BE2C (cell line): Measurements from ENCODE around the gene TMCC1.

Experiments
- DNase-seq: peaks from one replicate; pipeline ENCODE4 v3.0.0-alpha.2; 2020
- H3K27me3 ChIP-seq: fragments of 250-450 bp; sonication (Bioruptor Pico); 2 replicates; pipeline ENCODE4 v1.5.1; 2020; ENCODE audit warnings: mild to moderate bottlenecking
- H3K36me3 ChIP-seq: fragments of 250-450 bp; sonication (Bioruptor Pico); 2 replicates; pipeline ENCODE4 v1.5.1; 2020; ENCODE audit warnings: mild to moderate bottlenecking
- H3K4me1 ChIP-seq: fragments of 250-450 bp; sonication (Bioruptor Pico); 2 replicates; pipeline ENCODE4 v1.5.1; 2020
- H3K4me3 ChIP-seq: 2 replicates; pipeline ENCODE4 v1.5.1; 2011; ENCODE audit warnings: low read depth, low read length
- H3K9me3 ChIP-seq: fragments of 250-450 bp; sonication (Bioruptor Pico); 2 replicates; pipeline ENCODE4 v1.5.1; 2020
- TF ChIP-seq, protein P1 (sequence below): IDR thresholded peaks from 2 replicates; pipeline ENCODE4 v1.5.1; 2012; ENCODE audit warnings: mild to moderate bottlenecking, low read depth, low read length

TMCC1 gene

GRCh38 chr3:129623447-129624118 is 269.9 kb downstream of the TMCC1 start:
- no peaks in the 10 kb centered on the region for H3K36me3 ChIP-seq
- DNase-seq: no peak
- no peak overlapping the region for H3K4me3 ChIP-seq
- H3K4me1 ChIP-seq: peaks cover 14% of the 10 kb centered on the region
- H3K9me3 ChIP-seq: no peaks in the 10 kb centered on the region
- no peaks in the 10 kb centered on the region for H3K27me3 ChIP-seq
- TF ChIP-seq, protein P1, sequence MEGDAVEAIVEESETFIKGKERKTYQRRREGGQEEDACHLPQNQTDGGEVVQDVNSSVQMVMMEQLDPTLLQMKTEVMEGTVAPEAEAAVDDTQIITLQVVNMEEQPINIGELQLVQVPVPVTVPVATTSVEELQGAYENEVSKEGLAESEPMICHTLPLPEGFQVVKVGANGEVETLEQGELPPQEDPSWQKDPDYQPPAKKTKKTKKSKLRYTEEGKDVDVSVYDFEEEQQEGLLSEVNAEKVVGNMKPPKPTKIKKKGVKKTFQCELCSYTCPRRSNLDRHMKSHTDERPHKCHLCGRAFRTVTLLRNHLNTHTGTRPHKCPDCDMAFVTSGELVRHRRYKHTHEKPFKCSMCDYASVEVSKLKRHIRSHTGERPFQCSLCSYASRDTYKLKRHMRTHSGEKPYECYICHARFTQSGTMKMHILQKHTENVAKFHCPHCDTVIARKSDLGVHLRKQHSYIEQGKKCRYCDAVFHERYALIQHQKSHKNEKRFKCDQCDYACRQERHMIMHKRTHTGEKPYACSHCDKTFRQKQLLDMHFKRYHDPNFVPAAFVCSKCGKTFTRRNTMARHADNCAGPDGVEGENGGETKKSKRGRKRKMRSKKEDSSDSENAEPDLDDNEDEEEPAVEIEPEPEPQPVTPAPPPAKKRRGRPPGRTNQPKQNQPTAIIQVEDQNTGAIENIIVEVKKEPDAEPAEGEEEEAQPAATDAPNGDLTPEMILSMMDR: no peak

GRCh38 chr3:129622933-129623332 is 270.6 kb downstream of the TMCC1 start:
- H3K9me3 ChIP-seq: no peaks in the 10 kb centered on the region
- no peaks in the 10 kb centered on the region for H3K27me3 ChIP-seq
- H3K4me3 ChIP-seq: no peak overlapping the region
- TF ChIP-seq, protein P1: no peak
- no peaks in the 10 kb centered on the region for H3K36me3 ChIP-seq
- H3K4me1 ChIP-seq: peaks cover 14% of the 10 kb centered on the region
- DNase-seq: no peak

DNA sequence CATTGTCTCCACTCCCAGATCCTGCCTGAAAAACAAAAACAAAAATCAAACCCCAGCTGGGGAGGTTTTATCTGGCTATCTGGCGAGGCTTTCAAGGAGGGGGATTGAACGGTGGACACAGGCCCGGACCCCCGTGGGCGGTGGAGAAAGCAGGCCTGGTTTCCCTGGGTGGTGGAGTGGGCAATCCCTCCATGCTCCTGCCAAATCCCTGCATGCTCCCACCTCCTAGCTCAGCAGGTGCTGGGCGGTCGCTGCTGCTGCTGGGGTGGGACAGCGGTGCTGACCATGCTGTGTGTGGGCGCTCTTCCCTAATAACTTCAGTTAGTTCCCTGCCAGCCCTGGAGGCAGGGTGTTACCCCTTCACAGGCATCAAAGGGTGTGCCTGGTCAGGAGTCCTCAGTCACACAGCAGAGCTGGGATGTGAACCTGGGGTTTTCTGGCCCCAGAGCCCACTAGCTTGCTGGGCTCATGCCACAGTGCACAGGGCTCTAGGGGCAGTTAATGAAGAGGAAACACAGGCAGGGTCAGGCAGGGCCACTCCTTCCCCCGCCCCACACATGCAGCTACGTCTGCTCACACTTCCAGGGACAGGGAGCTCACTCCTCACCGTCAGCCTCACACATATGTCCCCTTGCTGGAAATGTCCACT is 271.2 kb downstream of the TMCC1 start:
- TF ChIP-seq, protein P1: no peak
- no peak for DNase-seq
- H3K27me3 ChIP-seq: no peaks in the 10 kb centered on the region
- H3K36me3 ChIP-seq: no peaks in the 10 kb centered on the region
- no peaks in the 10 kb centered on the region for H3K9me3 ChIP-seq
- H3K4me3 ChIP-seq: no peak overlapping the region
- peaks cover 14% of the 10 kb centered on the region for H3K4me1 ChIP-seq

DNA sequence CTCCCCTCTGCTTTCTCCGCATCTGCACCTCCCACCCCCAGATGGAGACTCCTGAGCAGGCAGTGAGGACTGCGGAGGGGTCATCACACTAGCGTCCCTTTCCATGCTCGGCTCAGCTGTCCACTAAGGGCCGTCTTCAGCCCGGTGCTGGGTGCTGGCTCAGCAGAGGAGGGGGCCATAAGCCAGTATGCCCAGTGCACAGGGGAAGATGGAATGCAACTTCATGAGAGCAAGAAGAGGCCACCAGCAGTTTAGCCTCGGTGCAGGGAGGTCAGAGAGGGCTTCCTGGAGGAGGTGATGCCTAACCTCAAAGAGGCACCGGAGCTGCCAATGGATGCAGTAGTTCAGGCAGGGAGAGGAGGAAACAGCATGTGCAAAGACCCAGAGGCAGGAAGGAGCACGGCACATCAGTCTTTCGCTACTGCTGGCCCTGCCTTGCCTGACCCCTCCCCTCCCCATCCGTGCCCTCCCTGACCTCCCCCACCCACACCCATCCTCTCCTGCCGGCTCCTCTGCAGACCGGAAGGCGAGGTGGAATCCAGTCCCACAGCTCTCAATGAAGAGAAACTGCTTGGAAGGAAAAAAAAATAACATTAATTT is 271.8 kb downstream of the TMCC1 start:
- no peak for DNase-seq
- no peak overlapping the region for H3K4me3 ChIP-seq
- H3K4me1 ChIP-seq: peaks cover 10% of the 10 kb centered on the region
- no peaks in the 10 kb centered on the region for H3K27me3 ChIP-seq
- H3K36me3 ChIP-seq: no peaks in the 10 kb centered on the region
- TF ChIP-seq, protein P1: no peak
- H3K9me3 ChIP-seq: no peaks in the 10 kb centered on the region

GRCh38 chr3:129620828-129621559 is 272.5 kb downstream of the TMCC1 start:
- Histone ChIP-seq H3K4me3 (no peak overlapping the region), H3K27me3 (no peaks in the 10 kb centered on the region), H3K9me3 (no peaks in the 10 kb centered on the region), H3K36me3 (no peaks in the 10 kb centered on the region), H3K4me1 (peaks cover 10% of the 10 kb centered on the region)
- DNase-seq: no peak
- TF ChIP-seq, protein P1: no peak
